Measurements from ENCODE around the gene ELN.

The ELN gene

DNA sequence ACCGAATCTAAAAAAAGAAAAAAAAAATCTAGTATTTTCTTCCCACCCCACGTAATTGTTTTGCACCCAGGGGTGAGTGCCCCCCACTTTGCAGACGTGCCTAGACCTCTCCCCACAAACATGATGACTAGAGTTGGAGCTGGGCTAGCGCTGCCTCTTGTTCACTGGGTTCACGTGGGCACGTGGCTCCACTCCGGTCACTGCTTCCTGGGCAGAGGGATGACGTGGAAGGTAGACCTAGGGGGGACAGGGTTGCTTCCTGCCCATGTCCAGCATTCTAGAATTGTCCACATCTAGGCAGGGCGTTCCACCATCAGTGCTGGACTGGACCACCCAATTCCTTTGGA, 54.8 kb downstream of the ELN start:
- no peaks in the 10 kb centered on the region for H3K9me3 ChIP-seq (ENCODE audit: control insufficient read depth, insufficient read depth, low read length)
- no peaks in the 10 kb centered on the region for H3F3A ChIP-seq (ENCODE audit: control insufficient read depth, insufficient read depth)
- peaks cover 14% of the 10 kb centered on the region for H3K79me2 ChIP-seq (ENCODE audit: control insufficient read depth, low read length)
- TF ChIP-seq, protein P1, sequence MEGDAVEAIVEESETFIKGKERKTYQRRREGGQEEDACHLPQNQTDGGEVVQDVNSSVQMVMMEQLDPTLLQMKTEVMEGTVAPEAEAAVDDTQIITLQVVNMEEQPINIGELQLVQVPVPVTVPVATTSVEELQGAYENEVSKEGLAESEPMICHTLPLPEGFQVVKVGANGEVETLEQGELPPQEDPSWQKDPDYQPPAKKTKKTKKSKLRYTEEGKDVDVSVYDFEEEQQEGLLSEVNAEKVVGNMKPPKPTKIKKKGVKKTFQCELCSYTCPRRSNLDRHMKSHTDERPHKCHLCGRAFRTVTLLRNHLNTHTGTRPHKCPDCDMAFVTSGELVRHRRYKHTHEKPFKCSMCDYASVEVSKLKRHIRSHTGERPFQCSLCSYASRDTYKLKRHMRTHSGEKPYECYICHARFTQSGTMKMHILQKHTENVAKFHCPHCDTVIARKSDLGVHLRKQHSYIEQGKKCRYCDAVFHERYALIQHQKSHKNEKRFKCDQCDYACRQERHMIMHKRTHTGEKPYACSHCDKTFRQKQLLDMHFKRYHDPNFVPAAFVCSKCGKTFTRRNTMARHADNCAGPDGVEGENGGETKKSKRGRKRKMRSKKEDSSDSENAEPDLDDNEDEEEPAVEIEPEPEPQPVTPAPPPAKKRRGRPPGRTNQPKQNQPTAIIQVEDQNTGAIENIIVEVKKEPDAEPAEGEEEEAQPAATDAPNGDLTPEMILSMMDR (IDR thresholded peaks at IDR 0.05; ENCODE audit: low read depth, low read length, poor library complexity, severe bottlenecking), result no peak
- no peak for TF ChIP-seq EZH2phosphoT487 (IDR thresholded peaks at IDR 0.05; ENCODE audit: borderline replicate concordance, low read length)
- H4K20me1 ChIP-seq (ENCODE audit: control insufficient read depth, insufficient read depth, low read depth, low read length), result no peaks in the 10 kb centered on the region
- H3K27ac ChIP-seq (ENCODE audit: low read depth, low read length), result peak overlapping the region; percentile 16; the same call in 1 of the 2 replicates
- peaks cover 15% of the 10 kb centered on the region for H3K36me3 ChIP-seq (ENCODE audit: control insufficient read depth, low read length)
- peaks cover 46% of the 10 kb centered on the region for H3K4me1 ChIP-seq (ENCODE audit: control insufficient read depth, low read length)
- no peaks in the 10 kb centered on the region for H3K9me2 ChIP-seq (replicated peaks; ENCODE audit: control insufficient read depth, low read length)
- peak overlapping the region; percentile 70 for H3K4me2 ChIP-seq (ENCODE audit: low read length)
- peak overlapping the region; percentile 66 for H3K4me3 ChIP-seq (ENCODE audit: low read length)
- H3K27me3 ChIP-seq (ENCODE audit: control insufficient read depth, low read length), result no peaks in the 10 kb centered on the region

DNA sequence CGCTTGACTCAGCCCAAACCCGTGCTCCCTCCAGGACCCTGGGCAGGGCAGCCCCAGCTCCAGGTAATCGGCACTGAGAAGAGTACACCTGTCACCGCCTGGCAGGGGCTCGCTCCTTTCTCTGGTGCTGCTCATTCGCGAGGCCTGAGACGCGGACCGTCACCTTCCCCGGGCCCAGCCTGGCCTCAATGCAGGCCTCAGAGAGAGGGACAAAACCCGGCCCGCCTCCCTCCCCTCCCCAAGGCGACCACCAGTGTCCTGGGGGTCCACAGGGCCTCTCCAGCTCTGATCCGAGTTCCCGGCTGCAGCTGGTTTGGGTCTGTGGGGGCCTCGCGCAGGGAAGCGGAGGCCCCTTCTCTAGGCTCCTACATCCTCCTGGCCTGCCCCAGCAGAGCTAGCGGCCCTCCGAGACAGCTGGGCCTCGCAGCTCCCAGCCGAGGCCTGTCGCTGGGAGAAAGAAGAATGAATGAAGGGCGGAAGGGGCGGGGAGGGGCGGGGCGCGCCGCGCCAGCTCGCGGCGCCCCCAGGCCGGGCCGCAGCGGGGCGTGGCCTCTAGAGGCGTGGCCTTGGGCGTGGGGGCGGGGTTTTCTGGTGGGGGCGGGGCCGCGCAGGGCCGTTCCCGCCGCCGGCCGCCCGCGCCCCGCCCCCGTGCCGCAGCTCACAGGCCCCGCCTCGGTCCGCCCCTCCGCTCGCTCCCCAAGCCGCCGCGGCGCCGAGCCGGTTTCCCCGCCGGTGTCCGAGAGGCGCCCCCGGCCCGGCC, 55.3 kb downstream of the ELN start, which contains the start of gene LIMK1:
Gene LIMK1, plus strand, starts transcription at position 688 of the 760 bp plus-strand sequence. CDS start 187 bp downstream, outside the sequence.
- peaks cover 21% of the 10 kb centered on the region for H3K36me3 ChIP-seq (ENCODE audit: control insufficient read depth, low read length)
- peak within 1 kb of the TSS; percentile 16; the same call in 1 of the 2 replicates for H3K27ac ChIP-seq (ENCODE audit: low read depth, low read length)
- peaks cover 14% of the 10 kb centered on the region for H3K79me2 ChIP-seq (ENCODE audit: control insufficient read depth, low read length)
- H4K20me1 ChIP-seq (ENCODE audit: control insufficient read depth, insufficient read depth, low read depth, low read length), result no peaks in the 10 kb centered on the region
- H3K4me2 ChIP-seq (ENCODE audit: low read length), result peak within 1 kb of the TSS; percentile 73
- H3K4me3 ChIP-seq (ENCODE audit: low read length), result peak within 1 kb of the TSS; percentile 70
- H3K9me3 ChIP-seq (ENCODE audit: control insufficient read depth, insufficient read depth, low read length), result no peaks in the 10 kb centered on the region
- no peaks in the 10 kb centered on the region for H3K9me2 ChIP-seq (replicated peaks; ENCODE audit: control insufficient read depth, low read length)
- no peaks in the 10 kb centered on the region for H3F3A ChIP-seq (ENCODE audit: control insufficient read depth, insufficient read depth)
- TF ChIP-seq, protein P1 (IDR thresholded peaks at IDR 0.05; ENCODE audit: low read depth, low read length, poor library complexity, severe bottlenecking), result no peak
- TF ChIP-seq EZH2phosphoT487 (IDR thresholded peaks at IDR 0.05; ENCODE audit: borderline replicate concordance, low read length), result no peak
- no peaks in the 10 kb centered on the region for H3K27me3 ChIP-seq (ENCODE audit: control insufficient read depth, low read length)
- H3K4me1 ChIP-seq (ENCODE audit: control insufficient read depth, low read length), result peaks cover 46% of the 10 kb centered on the region

DNA sequence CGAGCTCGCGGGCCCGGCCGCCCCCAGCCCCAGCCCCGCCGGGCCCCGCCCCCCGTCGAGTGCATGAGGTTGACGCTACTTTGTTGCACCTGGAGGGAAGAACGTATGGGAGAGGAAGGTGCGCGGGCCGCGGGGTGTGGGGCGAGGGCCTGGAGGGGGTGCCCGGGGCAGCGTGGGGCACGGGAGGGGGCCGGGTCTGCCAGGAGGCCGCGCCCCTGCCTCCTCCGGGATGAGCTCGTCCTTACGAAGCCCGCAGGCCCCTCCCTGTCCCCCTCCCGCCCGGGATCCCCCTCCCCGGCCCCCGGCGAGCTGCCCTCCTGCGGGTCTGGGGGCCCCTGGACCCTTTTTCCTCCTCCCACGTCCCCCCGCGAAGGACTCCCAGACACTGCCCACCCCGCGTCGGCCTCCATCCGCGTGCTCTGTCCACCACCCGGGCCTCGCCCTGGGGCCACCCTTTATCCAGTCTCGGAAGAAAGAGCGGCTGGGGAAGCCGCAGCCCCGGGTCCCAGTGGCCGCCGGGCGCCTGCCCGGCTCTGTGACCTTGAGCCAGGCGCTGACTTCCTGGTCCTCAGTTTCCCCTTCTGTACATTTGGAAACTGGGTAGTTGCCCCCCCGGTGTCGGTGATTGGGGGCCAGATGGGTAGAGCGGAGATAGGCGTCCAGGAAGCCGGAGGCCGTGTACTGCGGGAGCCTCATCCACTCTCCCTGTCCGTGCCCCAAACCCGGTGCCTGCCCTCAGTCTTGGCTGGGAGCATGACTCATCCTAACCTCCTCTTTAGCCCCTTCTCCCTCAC, 56.2 kb downstream of the ELN start:
- no peaks in the 10 kb centered on the region for H3K9me2 ChIP-seq (replicated peaks; ENCODE audit: control insufficient read depth, low read length)
- TF ChIP-seq, protein P1 (IDR thresholded peaks at IDR 0.05; ENCODE audit: low read depth, low read length, poor library complexity, severe bottlenecking), result no peak
- no peak for TF ChIP-seq EZH2phosphoT487 (IDR thresholded peaks at IDR 0.05; ENCODE audit: borderline replicate concordance, low read length)
- peaks cover 14% of the 10 kb centered on the region for H3K79me2 ChIP-seq (ENCODE audit: control insufficient read depth, low read length)
- H3K36me3 ChIP-seq (ENCODE audit: control insufficient read depth, low read length), result peaks cover 24% of the 10 kb centered on the region
- H3F3A ChIP-seq (ENCODE audit: control insufficient read depth, insufficient read depth), result no peaks in the 10 kb centered on the region
- H4K20me1 ChIP-seq (ENCODE audit: control insufficient read depth, insufficient read depth, low read depth, low read length), result no peaks in the 10 kb centered on the region
- H3K4me3 ChIP-seq (ENCODE audit: low read length), result peak overlapping the region; percentile 70
- peaks cover 43% of the 10 kb centered on the region for H3K4me1 ChIP-seq (ENCODE audit: control insufficient read depth, low read length)
- H3K27ac ChIP-seq (ENCODE audit: low read depth, low read length), result 0 out of 2 replicates have a peak overlapping the region, but pooled peaks have one; percentile 6
- no peaks in the 10 kb centered on the region for H3K9me3 ChIP-seq (ENCODE audit: control insufficient read depth, insufficient read depth, low read length)
- peak overlapping the region; percentile 73 for H3K4me2 ChIP-seq (ENCODE audit: low read length)
- H3K27me3 ChIP-seq (ENCODE audit: control insufficient read depth, low read length), result no peaks in the 10 kb centered on the region
